ENCODE data around the gene TMEM200C.

TMEM200C gene

GRCh38 chr18:5853253-5853652, 42.1 kb downstream of the TMEM200C start:
- H2BK120ac ChIP-seq (ENCODE audit: low read depth, low read length): no peak overlapping the region
- no peaks in the 10 kb centered on the region for H3K9me3 ChIP-seq (replicated peaks in 1 of 2; ENCODE audit: control insufficient read depth in 2 of 2, insufficient read depth in 1 of 2, low read depth in 1 of 2, low read length in 2 of 2)
- H2BK15ac ChIP-seq (ENCODE audit: low read length): no peak overlapping the region
- H4K8ac ChIP-seq (ENCODE audit: low read depth, low read length): no peak overlapping the region
- no peak overlapping the region for H2AFZ ChIP-seq (ENCODE audit: low read length)
- no peaks in the 10 kb centered on the region for H3K79me1 ChIP-seq (ENCODE audit: low read depth, low read length)
- no peak overlapping the region for H2BK5ac ChIP-seq (ENCODE audit: low read length)
- WGBS, 2 donors (ENCODE audit: extremely low coverage in 2 of 2, insufficient read length in 2 of 2, insufficient replicate concordance in 1 of 2): no CpG with 5 or more reads among the region's 5 CpGs
- no peak overlapping the region for H3K4ac ChIP-seq (ENCODE audit: low read length)
- no peak overlapping the region for H3K18ac ChIP-seq (ENCODE audit: low read length)
- no peak overlapping the region for H2BK12ac ChIP-seq (ENCODE audit: low read length)
- no peaks in the 10 kb centered on the region for H3K27me3 ChIP-seq (ENCODE audit: control insufficient read depth in 3 of 3, insufficient read depth in 3 of 3, low read depth in 1 of 3, low read length in 3 of 3)
- H3K27ac ChIP-seq (replicated peaks; ENCODE audit: low read length): no peak overlapping the region
- H3K4me2 ChIP-seq (ENCODE audit: insufficient read depth, low read length, poor library complexity, severe bottlenecking): no peak overlapping the region
- no peak overlapping the region for H2AK5ac ChIP-seq (ENCODE audit: low read depth, low read length)
- H4K91ac ChIP-seq (ENCODE audit: low read depth, low read length, poor library complexity): no peak overlapping the region
- no peaks in the 10 kb centered on the region for H3K4me1 ChIP-seq (ENCODE audit: control insufficient read depth in 2 of 2, insufficient read depth in 1 of 2, low read depth in 1 of 2, low read length in 2 of 2)
- DNase-seq (ENCODE audit: low spot score): no peak
- H3K23ac ChIP-seq (ENCODE audit: low read depth, low read length, poor library complexity): no peak overlapping the region
- no peaks in the 10 kb centered on the region for H3K36me3 ChIP-seq (replicated peaks in 1 of 2; ENCODE audit: control insufficient read depth in 2 of 2, insufficient read depth in 2 of 2, low read length in 2 of 2)
- H3K4me3 ChIP-seq (ENCODE audit: low read length in 2 of 2): no peak overlapping the region
- H3K9ac ChIP-seq (ENCODE audit: low read depth, low read length, poor library complexity): no peak overlapping the region
- no peak overlapping the region for H3K14ac ChIP-seq (ENCODE audit: low read length)

- no peak overlapping the region for H3K14ac ChIP-seq (ENCODE audit: low read length)
- H3K4me3 ChIP-seq (ENCODE audit: low read length in 2 of 2): no peak overlapping the region
- no peak overlapping the region for H2BK5ac ChIP-seq (ENCODE audit: low read length)
- no peak overlapping the region for H3K9ac ChIP-seq (ENCODE audit: low read depth, low read length, poor library complexity)
- no peak overlapping the region for H3K4me2 ChIP-seq (ENCODE audit: insufficient read depth, low read length, poor library complexity, severe bottlenecking)
- no peaks in the 10 kb centered on the region for H3K9me3 ChIP-seq (replicated peaks in 1 of 2; ENCODE audit: control insufficient read depth in 2 of 2, insufficient read depth in 1 of 2, low read depth in 1 of 2, low read length in 2 of 2)
- H3K27ac ChIP-seq (replicated peaks; ENCODE audit: low read length): no peak overlapping the region
- H3K27me3 ChIP-seq (ENCODE audit: control insufficient read depth in 3 of 3, insufficient read depth in 3 of 3, low read depth in 1 of 3, low read length in 3 of 3): no peaks in the 10 kb centered on the region
- no peak overlapping the region for H4K8ac ChIP-seq (ENCODE audit: low read depth, low read length)
- no peaks in the 10 kb centered on the region for H3K36me3 ChIP-seq (replicated peaks in 1 of 2; ENCODE audit: control insufficient read depth in 2 of 2, insufficient read depth in 2 of 2, low read length in 2 of 2)
- no peak overlapping the region for H2AK5ac ChIP-seq (ENCODE audit: low read depth, low read length)
- H2BK12ac ChIP-seq (ENCODE audit: low read length): no peak overlapping the region
- no peak overlapping the region for H3K4ac ChIP-seq (ENCODE audit: low read length)
- H2AFZ ChIP-seq (ENCODE audit: low read length): no peak overlapping the region
- no peak overlapping the region for H3K18ac ChIP-seq (ENCODE audit: low read length)
- no CpG with 5 or more reads among the region's 2 CpGs for WGBS, 2 donors (ENCODE audit: extremely low coverage in 2 of 2, insufficient read length in 2 of 2, insufficient replicate concordance in 1 of 2)
- no peak overlapping the region for H2BK15ac ChIP-seq (ENCODE audit: low read length)
- H2BK120ac ChIP-seq (ENCODE audit: low read depth, low read length): no peak overlapping the region
- H4K91ac ChIP-seq (ENCODE audit: low read depth, low read length, poor library complexity): no peak overlapping the region
- no peaks in the 10 kb centered on the region for H3K79me1 ChIP-seq (ENCODE audit: low read depth, low read length)
- DNase-seq (ENCODE audit: low spot score): no peak
- H3K4me1 ChIP-seq (ENCODE audit: control insufficient read depth in 2 of 2, insufficient read depth in 1 of 2, low read depth in 1 of 2, low read length in 2 of 2): no peaks in the 10 kb centered on the region
- H3K23ac ChIP-seq (ENCODE audit: low read depth, low read length, poor library complexity): no peak overlapping the region
Observed at GRCh38 chr18:5851998-5852397, 43.3 kb downstream of the TMEM200C start.

- Histone ChIP-seq H3K4me2 (ENCODE audit: insufficient read depth, low read length, poor library complexity, severe bottlenecking) (no peak overlapping the region), H3K36me3 (replicated peaks in 1 of 2; ENCODE audit: control insufficient read depth in 2 of 2, insufficient read depth in 2 of 2, low read length in 2 of 2) (no peaks in the 10 kb centered on the region), H3K14ac (ENCODE audit: low read length) (no peak overlapping the region), H2BK15ac (ENCODE audit: low read length) (no peak overlapping the region), H3K9me3 (replicated peaks in 1 of 2; ENCODE audit: control insufficient read depth in 2 of 2, insufficient read depth in 1 of 2, low read depth in 1 of 2, low read length in 2 of 2) (no peaks in the 10 kb centered on the region), H2AK5ac (ENCODE audit: low read depth, low read length) (no peak overlapping the region), H3K4ac (ENCODE audit: low read length) (no peak overlapping the region), H3K9ac (ENCODE audit: low read depth, low read length, poor library complexity) (no peak overlapping the region), H3K4me3 (ENCODE audit: low read length in 2 of 2) (no peak overlapping the region), H2BK12ac (ENCODE audit: low read length) (no peak overlapping the region), H3K23ac (ENCODE audit: low read depth, low read length, poor library complexity) (no peak overlapping the region), H4K91ac (ENCODE audit: low read depth, low read length, poor library complexity) (no peak overlapping the region), H3K27me3 (ENCODE audit: control insufficient read depth in 3 of 3, insufficient read depth in 3 of 3, low read depth in 1 of 3, low read length in 3 of 3) (no peaks in the 10 kb centered on the region), H3K79me1 (ENCODE audit: low read depth, low read length) (no peaks in the 10 kb centered on the region), H2BK120ac (ENCODE audit: low read depth, low read length) (no peak overlapping the region), H3K18ac (ENCODE audit: low read length) (no peak overlapping the region), H4K8ac (ENCODE audit: low read depth, low read length) (no peak overlapping the region), H3K27ac (replicated peaks; ENCODE audit: low read length) (no peak overlapping the region), H2BK5ac (ENCODE audit: low read length) (no peak overlapping the region), H3K4me1 (ENCODE audit: control insufficient read depth in 2 of 2, insufficient read depth in 1 of 2, low read depth in 1 of 2, low read length in 2 of 2) (no peaks in the 10 kb centered on the region), H2AFZ (ENCODE audit: low read length) (no peak overlapping the region)
- WGBS, 2 donors (ENCODE audit: extremely low coverage in 2 of 2, insufficient read length in 2 of 2, insufficient replicate concordance in 1 of 2): no CpG with 5 or more reads among the region's 3 CpGs
- no peak for DNase-seq (ENCODE audit: low spot score)
Observed at GRCh38 chr18:5842653-5843052, 52.7 kb downstream of the TMEM200C start.

DNA sequence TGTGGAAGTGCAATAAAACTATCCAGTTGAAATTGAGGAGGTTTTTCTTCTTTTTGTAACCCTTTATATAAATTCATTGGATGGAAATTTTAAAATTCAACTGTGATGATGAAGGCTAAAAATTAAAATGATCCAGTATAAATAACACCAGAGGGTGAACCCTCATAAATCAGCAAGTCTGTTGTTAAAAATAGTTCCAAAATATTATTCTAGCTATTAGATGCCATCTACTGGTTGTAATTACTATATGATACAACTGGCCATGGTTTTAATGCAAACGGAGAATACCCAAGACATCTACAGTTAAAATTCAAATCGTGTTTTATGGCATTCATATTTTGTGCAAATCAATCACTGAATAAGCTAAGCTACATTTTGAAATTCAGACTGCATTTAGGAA, 53.8 kb downstream of the TMEM200C start:
- no peak for DNase-seq (ENCODE audit: low spot score)
- H2BK15ac ChIP-seq (ENCODE audit: low read length): no peak overlapping the region
- H3K4me1 ChIP-seq (ENCODE audit: control insufficient read depth in 2 of 2, insufficient read depth in 1 of 2, low read depth in 1 of 2, low read length in 2 of 2): no peaks in the 10 kb centered on the region
- H3K18ac ChIP-seq (ENCODE audit: low read length): no peak overlapping the region
- no peak overlapping the region for H3K4me2 ChIP-seq (ENCODE audit: insufficient read depth, low read length, poor library complexity, severe bottlenecking)
- H3K4ac ChIP-seq (ENCODE audit: low read length): no peak overlapping the region
- WGBS, 2 donors (ENCODE audit: extremely low coverage in 2 of 2, insufficient read length in 2 of 2, insufficient replicate concordance in 1 of 2): no CpG with 5 or more reads among the region's 2 CpGs
- no peaks in the 10 kb centered on the region for H3K9me3 ChIP-seq (replicated peaks in 1 of 2; ENCODE audit: control insufficient read depth in 2 of 2, insufficient read depth in 1 of 2, low read depth in 1 of 2, low read length in 2 of 2)
- no peak overlapping the region for H3K27ac ChIP-seq (replicated peaks; ENCODE audit: low read length)
- H3K14ac ChIP-seq (ENCODE audit: low read length): no peak overlapping the region
- H2AFZ ChIP-seq (ENCODE audit: low read length): no peak overlapping the region
- H3K4me3 ChIP-seq (ENCODE audit: low read length in 2 of 2): no peak overlapping the region
- H4K91ac ChIP-seq (ENCODE audit: low read depth, low read length, poor library complexity): no peak overlapping the region
- H2AK5ac ChIP-seq (ENCODE audit: low read depth, low read length): no peak overlapping the region
- H2BK5ac ChIP-seq (ENCODE audit: low read length): no peak overlapping the region
- H3K36me3 ChIP-seq (replicated peaks in 1 of 2; ENCODE audit: control insufficient read depth in 2 of 2, insufficient read depth in 2 of 2, low read length in 2 of 2): no peaks in the 10 kb centered on the region
- no peak overlapping the region for H3K23ac ChIP-seq (ENCODE audit: low read depth, low read length, poor library complexity)
- H3K27me3 ChIP-seq (ENCODE audit: control insufficient read depth in 3 of 3, insufficient read depth in 3 of 3, low read depth in 1 of 3, low read length in 3 of 3): no peaks in the 10 kb centered on the region
- H3K79me1 ChIP-seq (ENCODE audit: low read depth, low read length): no peaks in the 10 kb centered on the region
- H2BK120ac ChIP-seq (ENCODE audit: low read depth, low read length): no peak overlapping the region
- no peak overlapping the region for H2BK12ac ChIP-seq (ENCODE audit: low read length)
- H4K8ac ChIP-seq (ENCODE audit: low read depth, low read length): no peak overlapping the region
- H3K9ac ChIP-seq (ENCODE audit: low read depth, low read length, poor library complexity): no peak overlapping the region
